Heart left ventricle (tissue), 16 donors: ENCODE results near the gene DCN. TPM values are rescaled to one million over a fixed set of nuclear protein-coding genes. Genes with fewer than 3 reads are reported as not detected.

Experiments
- ATAC-seq, 4 donors: fragments of 200-7000 bp; cut with Tn5 transposase; one replicate each; pipeline ENCODE4 v1.9.1; 2020 to 2022; ENCODE audit warnings: moderate library complexity in 4 of 4, mild to moderate bottlenecking in 3 of 4, moderate number of reproducible peaks in 1 of 4
- DNase-seq, 5 donors: peaks; one replicate each; pipeline ENCODE4 v3.0.0-alpha.2; 2020
- H3K27ac ChIP-seq, 12 donors: fragments of 200-600 bp; sonication (generic) in 4 of 12; one replicate each; pipeline versions ENCODE4 v1.5.0 to v1.8.0; 2016 to 2022; ENCODE audit warnings: mild to moderate bottlenecking in 2 of 12
- H3K27me3 ChIP-seq, 9 donors: fragments of 200-600 bp; sonication (generic) in 2 of 9; one replicate each; pipeline versions ENCODE4 v1.5.1 to v1.8.0; 2016 to 2022; ENCODE audit warnings: mild to moderate bottlenecking in 3 of 9
- H3K36me3 ChIP-seq, 9 donors: fragments of 200-600 bp; sonication (generic) in 2 of 9; one replicate each; pipeline versions ENCODE4 v1.5.0 to v1.8.0; 2018 to 2022; ENCODE audit warnings: mild to moderate bottlenecking in 2 of 9
- H3K4me1 ChIP-seq, 12 donors: fragments of 200-600 bp; sonication (generic) in 4 of 12; one replicate each; pipeline versions ENCODE4 v1.5.0 to v1.8.0; 2016 to 2022; ENCODE audit warnings: mild to moderate bottlenecking in 3 of 12
- H3K4me3 ChIP-seq, 12 donors: fragments of 200-600 bp; sonication (generic) in 4 of 12; one replicate each; pipeline versions ENCODE4 v1.5.0 to v1.8.0; 2017 to 2022; ENCODE audit warnings: mild to moderate bottlenecking in 9 of 12, moderate library complexity in 4 of 12
- H3K9me3 ChIP-seq, 12 donors: fragments of 200-600 bp; sonication (generic) in 4 of 12; one replicate each; pipeline versions ENCODE4 v1.5.0 to v1.8.0; 2016 to 2022; ENCODE audit warnings: mild to moderate bottlenecking in 1 of 12
- POLR2A ChIP-seq, 2 donors: fragments of 450-650 bp; IDR thresholded peaks; one replicate each; pipeline ENCODE4 v1.6.1; 2017; ENCODE audit warnings: antibody characterized with exemption in 2 of 2, mild to moderate bottlenecking in 2 of 2, moderate library complexity in 2 of 2
- WGBS, 4 donors: extraction: QIAGEN DNeasy Blood & Tissue Kit in 2 of 4; methylation state at CpG; one replicate each; pipeline versions ENCODE4 v1.1.5 to v1.1.7; 2013 to 2018; 5-methylcytosine and 5-hydroxymethylcytosine counted together
- intact Hi-C, 10 donors: fragments of 100-400 bp; cut with DNase I; formaldehyde crosslinking; loops; one replicate each; pipeline versions ENCODE4 v1.11.1 to v1.14.2; 2022
- polyA plus RNA-seq, 2 donors: library from polyadenylated mRNA; stranded (reverse); fragments of 200-250 nt; gene quantifications; one replicate each; pipeline ENCODE4 v1.2.3, GENCODE V29; 2013
- total RNA-seq, 9 donors: library from RNA; depleted of rRNA in 2 of 9; stranded (reverse); fragments of >200 nt in 2 of 9; fragmentation: NEBNext Ultra II Directional in 3 of 9; extraction: Animal tissue kit (Norgen Biotek cat#: 25700) in 3 of 9; gene quantifications; one replicate each; pipeline versions ENCODE4 v1.1.0 to v1.2.4, GENCODE V29; 2016 to 2023
- TF ChIP-seq, protein P1 (sequence below), 12 donors: fragments of 200-600 bp; sonication (generic) in 4 of 12; IDR thresholded peaks; one replicate each; pipeline versions ENCODE4 v1.5.0 to v1.8.0; 2018 to 2022; ENCODE audit warnings: antibody characterized with exemption in 12 of 12, mild to moderate bottlenecking in 5 of 12
- donor health status: ischemic (EF 13 %, LVEDD 7.1; RV severe dilation, severe dysfunction).
- donor health status: healthy with polysubstance abuse.
- donor health status: DM: no; HTN: yes; CAD: no.
- donor health status: DM: no; HTN: no; CAD: no.
- donor health status: ischemic (EF 25% LVEDD 6.9; RV normal size, moderate dysfunction).
- donor health status: ischemic (EF 25% LVEDD 5.7; RV mildly dilated, moderate dysfunction).
- donor health status: healthy.
- donor health status: DM: yes; HTN: yes; CAD: no.
- donor health status: ischemic (EF 35%, LVEDD 5.7; RV mildly dilated, moderate dysfunction).
- donor health status: nonischemic (EF 11% LVEDD 7.7; RV severe dilation, severe dysfunction).
- donor health status: DM: yes; HTN: yes; CAD: no.
- donor health status: PGD.
- donor health status: ischemic (EF 29% LVEDD 5.4; RV normal size, mild dysfunction).
- donor health status: nonischemic (EF 23%, LVEDD 6.1; RV moderate dilation, normal function).

The DCN gene
- total and polyA plus RNA-seq, 11 donors, result 238 to 1,187 (median 536) TPM

DNA sequence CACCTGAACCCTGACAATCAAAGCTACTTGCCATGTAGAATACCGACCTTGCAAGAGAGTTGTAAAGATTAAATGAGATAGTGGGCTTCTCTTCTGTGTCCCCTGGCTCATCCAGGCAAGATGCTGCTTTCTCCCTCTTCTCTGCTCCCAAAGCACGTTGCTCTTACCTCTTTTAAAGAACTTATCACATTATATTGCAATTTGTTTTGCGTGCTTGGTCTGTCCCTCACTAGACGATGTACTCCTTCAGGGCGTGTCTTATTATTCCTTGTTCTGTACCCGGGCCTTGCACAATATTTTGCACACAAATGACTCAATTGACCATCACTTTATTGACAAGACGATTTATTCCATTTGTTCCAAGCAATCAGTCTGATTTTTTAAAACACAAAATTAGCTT lies 3.3 kb downstream of the DCN start:
- 61 to 69% (median 64%) methylated on average over 7 of the region's 7 CpGs for WGBS, 4 donors

DNA sequence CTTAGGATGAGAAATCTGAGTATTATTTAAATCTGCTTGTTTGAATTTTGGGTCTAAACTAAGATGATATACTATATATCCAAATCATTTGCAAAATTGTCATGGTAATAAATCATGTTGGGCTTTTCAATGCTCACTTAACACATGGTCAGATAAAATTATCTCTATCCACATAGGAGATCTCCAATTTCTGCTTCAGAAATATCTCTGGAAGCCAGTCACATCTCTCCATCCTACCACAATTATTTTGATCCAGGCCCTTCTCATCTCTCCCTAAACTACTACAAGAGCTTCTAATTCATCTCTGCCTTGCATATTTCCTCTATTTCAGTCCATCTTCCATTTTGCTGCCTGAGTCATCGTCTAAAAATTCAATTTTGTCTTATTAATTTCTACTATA lies 3.8 kb downstream of the DCN start:
- Histone ChIP-seq H3K27ac (peak overlapping the region; percentile 50 to 87 (median 75)), H3K4me3 (peak overlapping the region in 11 of 12 donors; percentile 17 to 61 (median 47)), H3K9me3 (no peaks in the 10 kb centered on the region), H3K27me3 (no peaks in the 10 kb centered on the region), H3K4me1 (peaks cover 0 to 3% (median 0%) of the 10 kb centered on the region in 12 donors), H3K36me3 (peaks cover 0 to 16% (median 0%) of the 10 kb centered on the region in 9 donors)
- TF ChIP-seq, protein P1, sequence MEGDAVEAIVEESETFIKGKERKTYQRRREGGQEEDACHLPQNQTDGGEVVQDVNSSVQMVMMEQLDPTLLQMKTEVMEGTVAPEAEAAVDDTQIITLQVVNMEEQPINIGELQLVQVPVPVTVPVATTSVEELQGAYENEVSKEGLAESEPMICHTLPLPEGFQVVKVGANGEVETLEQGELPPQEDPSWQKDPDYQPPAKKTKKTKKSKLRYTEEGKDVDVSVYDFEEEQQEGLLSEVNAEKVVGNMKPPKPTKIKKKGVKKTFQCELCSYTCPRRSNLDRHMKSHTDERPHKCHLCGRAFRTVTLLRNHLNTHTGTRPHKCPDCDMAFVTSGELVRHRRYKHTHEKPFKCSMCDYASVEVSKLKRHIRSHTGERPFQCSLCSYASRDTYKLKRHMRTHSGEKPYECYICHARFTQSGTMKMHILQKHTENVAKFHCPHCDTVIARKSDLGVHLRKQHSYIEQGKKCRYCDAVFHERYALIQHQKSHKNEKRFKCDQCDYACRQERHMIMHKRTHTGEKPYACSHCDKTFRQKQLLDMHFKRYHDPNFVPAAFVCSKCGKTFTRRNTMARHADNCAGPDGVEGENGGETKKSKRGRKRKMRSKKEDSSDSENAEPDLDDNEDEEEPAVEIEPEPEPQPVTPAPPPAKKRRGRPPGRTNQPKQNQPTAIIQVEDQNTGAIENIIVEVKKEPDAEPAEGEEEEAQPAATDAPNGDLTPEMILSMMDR (IDR thresholded peaks at IDR 0.05), result no peak
- TF ChIP-seq POLR2A (IDR thresholded peaks at IDR 0.05), result no peak
- intact Hi-C loops, result loop anchor here in 8 of 10 donors (2.0 to 10.0 kb wide), 7 partner anchors 64 to 204 kb away; no protein-coding TSS in a partner anchor
- WGBS, 4 donors, result 58 to 79% (median 65%) methylated on average over 1 of the region's 1 CpG
- ATAC-seq, result no peak
- no peak for DNase-seq

More for the DNA sequence above, 3.3 kb downstream of the DCN start:
- no peaks in the 10 kb centered on the region for H3K27me3 ChIP-seq
- peaks cover 0 to 5% (median 0%) of the 10 kb centered on the region in 12 donors for H3K4me1 ChIP-seq
- H3K36me3 ChIP-seq, result peaks cover 0 to 14% (median 0%) of the 10 kb centered on the region in 9 donors
- no peaks in the 10 kb centered on the region for H3K9me3 ChIP-seq
- ATAC-seq, result peak in 3 of 4 donors; percentile 54 to 75 (median 69)
- TF ChIP-seq, protein P1 (IDR thresholded peaks at IDR 0.05), result no peak
- peak in 1 of 2 donors; percentile 41 for TF ChIP-seq POLR2A (IDR thresholded peaks at IDR 0.05)
- peak overlapping the region in 11 of 12 donors; percentile 17 to 61 (median 47) for H3K4me3 ChIP-seq
- intact Hi-C loops, result loop anchor here in 8 of 10 donors (2.0 to 10.0 kb wide), 7 partner anchors 63 to 205 kb away; no protein-coding TSS in a partner anchor
- DNase-seq, result no peak
- H3K27ac ChIP-seq, result peak overlapping the region; percentile 50 to 87 (median 75)

DNA sequence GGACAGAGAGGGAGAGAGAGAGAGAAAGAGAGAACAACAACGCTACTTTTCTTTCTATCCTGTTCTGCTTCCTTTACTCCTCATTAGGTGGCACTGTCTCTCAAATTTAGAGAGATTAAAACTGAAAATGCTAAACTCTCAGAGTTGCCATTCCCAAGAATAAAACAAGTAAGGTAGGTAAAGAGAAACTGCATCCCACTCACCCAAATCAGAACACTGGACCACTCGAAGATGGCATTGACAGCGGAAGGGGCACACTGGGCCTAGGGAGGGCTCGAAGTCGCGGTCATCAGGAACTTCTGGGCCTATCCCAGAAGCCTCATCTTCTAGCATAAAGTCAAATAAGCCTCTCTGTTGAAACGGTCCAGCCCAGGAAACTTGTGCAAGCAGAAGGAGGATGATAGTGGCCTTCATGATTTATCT lies 4.5 kb downstream of the DCN start:
- intact Hi-C loops, result loop anchor here in 8 of 10 donors (2.0 to 10.0 kb wide), 7 partner anchors 64 to 203 kb away; no protein-coding TSS in a partner anchor
- TF ChIP-seq, protein P1 (IDR thresholded peaks at IDR 0.05), result peak in 9 of 12 donors; percentile 7 to 64 (median 44)
- no peak for TF ChIP-seq POLR2A (IDR thresholded peaks at IDR 0.05)
- Histone ChIP-seq H3K9me3 (no peaks in the 10 kb centered on the region), H3K4me3 (peak overlapping the region in 10 of 12 donors; percentile 17 to 61 (median 48)), H3K36me3 (peaks cover 0 to 21% (median 0%) of the 10 kb centered on the region in 9 donors), H3K27me3 (no peaks in the 10 kb centered on the region), H3K4me1 (no peaks in the 10 kb centered on the region), H3K27ac (peak overlapping the region; percentile 50 to 87 (median 75))
- peak in 3 of 5 donors; percentile 8 to 24 (median 22) for DNase-seq
- WGBS, 4 donors, result 41 to 55% (median 48%) methylated on average over 7 of the region's 7 CpGs
- peak in 3 of 4 donors; percentile 50 to 56 (median 55) for ATAC-seq

DNA sequence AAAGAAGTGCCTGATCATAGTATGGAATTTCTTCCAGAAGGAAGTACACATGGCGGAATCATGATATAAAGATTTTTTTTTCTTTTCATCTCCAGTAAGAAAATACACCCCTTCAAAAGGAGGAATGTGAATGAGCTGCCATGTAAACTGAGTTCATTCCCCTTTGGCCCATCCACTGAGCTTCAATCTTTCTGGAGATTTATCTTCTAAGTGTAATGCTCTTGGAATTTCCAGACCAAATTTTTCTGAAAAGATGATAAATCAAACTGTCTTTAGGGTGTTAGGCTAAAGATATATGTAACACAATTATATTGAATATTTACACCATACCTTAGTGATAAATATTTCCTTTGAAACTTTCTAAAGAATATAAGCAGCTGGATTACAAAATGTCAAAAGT lies 5.2 kb downstream of the DCN start:
- intact Hi-C loops, result loop anchor here in 8 of 10 donors (5.0 to 10.0 kb wide), 6 partner anchors 65 to 203 kb away; no protein-coding TSS in a partner anchor
- peaks cover 0 to 23% (median 0%) of the 10 kb centered on the region in 9 donors for H3K36me3 ChIP-seq
- H3K4me1 ChIP-seq, result peaks cover 0 to 2% (median 0%) of the 10 kb centered on the region in 12 donors
- no peaks in the 10 kb centered on the region for H3K27me3 ChIP-seq
- peak overlapping the region; percentile 50 to 87 (median 75) for H3K27ac ChIP-seq
- TF ChIP-seq, protein P1 (IDR thresholded peaks at IDR 0.05), result no peak
- TF ChIP-seq POLR2A (IDR thresholded peaks at IDR 0.05), result no peak
- no peak for ATAC-seq
- 81 to 92% (median 84%) methylated on average over 1 of the region's 1 CpG for WGBS, 4 donors
- peak overlapping the region in 11 of 12 donors; percentile 9 to 61 (median 47) for H3K4me3 ChIP-seq
- DNase-seq, result no peak
- H3K9me3 ChIP-seq, result no peaks in the 10 kb centered on the region
